PFSK-1 (cell line): ENCODE results near the gene GNG13.

ENCODE experiments used
- POLR2AphosphoS5 ChIP-seq: IDR thresholded peaks from 2 replicates; pipeline ENCODE4 v1.6.1; 2012; ENCODE audit warnings: low read depth, mild to moderate bottlenecking, control low read depth, low read length, moderate library complexity
- TAF1 ChIP-seq: IDR thresholded peaks from 2 replicates; pipeline ENCODE4 v1.6.1; 2012; ENCODE audit warnings: low read length, control low read depth, borderline replicate concordance; ENCODE audit not compliant: insufficient read depth

DNA sequence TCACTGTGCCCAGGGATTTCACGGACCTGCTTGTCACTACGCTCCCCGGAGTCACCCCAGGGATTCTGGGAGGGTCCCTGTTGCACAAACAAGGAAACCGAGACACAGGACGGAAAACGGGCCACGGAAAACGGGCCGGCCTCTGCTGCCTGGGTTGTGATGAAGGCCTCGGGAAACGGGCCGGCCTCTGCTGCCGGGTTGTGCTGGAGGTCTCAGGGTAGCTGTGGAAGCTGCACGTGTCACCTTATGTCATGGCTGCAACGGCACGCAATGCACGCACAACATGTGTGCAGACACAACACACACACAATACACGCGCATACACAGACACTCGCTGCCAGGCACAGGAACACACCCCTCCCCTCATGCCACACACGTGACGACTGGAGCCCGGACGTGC lies 27.0 kb upstream of the GNG13 start:
- TF ChIP-seq TAF1 (no peak), POLR2AphosphoS5 (no peak)
